DOHH2 (cell line): ENCODE measurements around the gene ZWINT.

ENCODE experiments used
- H3F3A ChIP-seq: fragments of 200-600 bp; sonication (generic), shearing (Covaris generic); 2 replicates; pipeline ENCODE4 v1.6.0; 2016; ENCODE audit warnings: antibody characterized with exemption, mild to moderate bottlenecking; ENCODE audit not compliant: control insufficient read depth, insufficient read depth
- H3K27ac ChIP-seq: fragments of 200-600 bp; sonication (generic); 2 replicates; pipeline ENCODE4 v1.5.1; 2014; ENCODE audit warnings: low read depth, mild to moderate bottlenecking, low read length, moderate library complexity
- H3K27me3 ChIP-seq: fragments of 200-600 bp; sonication (generic); 2 replicates; pipeline ENCODE4 v1.6.1; 2014; ENCODE audit warnings: mild to moderate bottlenecking, low read length, mixed read lengths; ENCODE audit not compliant: control insufficient read depth
- H3K36me3 ChIP-seq: fragments of 200-600 bp; sonication (generic); 2 replicates; pipeline ENCODE4 v1.6.1; 2014; ENCODE audit warnings: mild to moderate bottlenecking, low read length, moderate library complexity, mixed read lengths; ENCODE audit not compliant: control insufficient read depth
- H3K4me1 ChIP-seq: fragments of 200-600 bp; sonication (generic); 2 replicates; pipeline ENCODE4 v1.6.1; 2014; ENCODE audit warnings: mild to moderate bottlenecking, low read length, mixed read lengths; ENCODE audit not compliant: control insufficient read depth
- H3K4me2 ChIP-seq: fragments of 200-600 bp; sonication (generic); 2 replicates; pipeline ENCODE4 v1.6.0; 2014; ENCODE audit warnings: mild to moderate bottlenecking, low read length, moderate library complexity
- H3K4me3 ChIP-seq: fragments of 200-600 bp; sonication (generic); 2 replicates; pipeline ENCODE4 v1.5.1; 2014; ENCODE audit warnings: mild to moderate bottlenecking, low read length, mixed read lengths
- H3K79me2 ChIP-seq: fragments of 200-600 bp; sonication (generic); 2 replicates; pipeline ENCODE4 v1.6.1; 2014; ENCODE audit warnings: mild to moderate bottlenecking, low read length, mixed read lengths; ENCODE audit not compliant: control insufficient read depth
- H3K9me2 ChIP-seq: fragments of 200-600 bp; sonication (generic); replicated peaks from 2 replicates; pipeline ENCODE4 v1.6.1; 2014; ENCODE audit warnings: mild to moderate bottlenecking, low read length, mixed read lengths; ENCODE audit not compliant: control insufficient read depth
- H3K9me3 ChIP-seq: fragments of 200-600 bp; sonication (generic); 2 replicates; pipeline ENCODE4 v1.6.1; 2014; ENCODE audit warnings: antibody characterized with exemption, low read length, mixed read lengths; ENCODE audit not compliant: control insufficient read depth, insufficient read depth
- H4K20me1 ChIP-seq: fragments of 200-600 bp; sonication (generic); 2 replicates; pipeline ENCODE4 v1.6.0; 2014; ENCODE audit warnings: low read depth, mild to moderate bottlenecking, antibody characterized with exemption, low read length, moderate library complexity; ENCODE audit not compliant: control insufficient read depth, insufficient read depth
- CTCF ChIP-seq: fragments of 200-600 bp; sonication (generic); IDR thresholded peaks from one replicate; pipeline ENCODE4 v1.5.1; 2014; ENCODE audit warnings: antibody characterized with exemption, mild to moderate bottlenecking, low read depth, low read length; ENCODE audit not compliant: poor library complexity, severe bottlenecking
- EZH2phosphoT487 ChIP-seq: fragments of 200-600 bp; sonication (generic); IDR thresholded peaks from 2 replicates; pipeline ENCODE4 v1.6.1; 2017; ENCODE audit warnings: borderline replicate concordance, mild to moderate bottlenecking, antibody characterized with exemption, low read length, moderate library complexity, mixed read lengths

Gene ZWINT

GRCh38 chr10:56360967-56361612, at the start of gene ZWINT:
TSS of gene ZWINT (minus strand) at chr10:56361259. CDS start at chr10:56361236, 23 bp downstream.
- peaks cover 41% of the 10 kb centered on the region for H3K79me2 ChIP-seq
- no peak for TF ChIP-seq EZH2phosphoT487
- TF ChIP-seq CTCF: no peak

GRCh38 chr10:56383806-56384205, 22.7 kb upstream of the ZWINT start:
- Histone ChIP-seq H3K9me3 (no peaks in the 10 kb centered on the region), H3K4me1 (no peaks in the 10 kb centered on the region), H3K27ac (no peak overlapping the region), H3K9me2 (no peaks in the 10 kb centered on the region), H4K20me1 (no peaks in the 10 kb centered on the region), H3F3A (no peaks in the 10 kb centered on the region), H3K36me3 (no peaks in the 10 kb centered on the region), H3K79me2 (no peaks in the 10 kb centered on the region), H3K4me3 (no peak overlapping the region), H3K27me3 (no peaks in the 10 kb centered on the region), H3K4me2 (no peak overlapping the region)
- no peak for TF ChIP-seq CTCF
- TF ChIP-seq EZH2phosphoT487: no peak

More at GRCh38 chr10:56360967-56361612, at the start of gene ZWINT:
- Histone ChIP-seq H3K27ac (peak within 1 kb of the TSS; percentile 57), H3K36me3 (peaks cover 57% of the 10 kb centered on the region), H3K27me3 (no peaks in the 10 kb centered on the region), H3K9me2 (no peaks in the 10 kb centered on the region), H4K20me1 (no peaks in the 10 kb centered on the region), H3K4me3 (peak within 1 kb of the TSS; percentile 82), H3K4me1 (peaks cover 29% of the 10 kb centered on the region), H3K9me3 (no peaks in the 10 kb centered on the region), H3F3A (no peaks in the 10 kb centered on the region), H3K4me2 (peak within 1 kb of the TSS; percentile 94)

GRCh38 chr10:56370217-56371113, 9.4 kb upstream of the ZWINT start:
- no peaks in the 10 kb centered on the region for H3K4me1 ChIP-seq
- peaks cover 16% of the 10 kb centered on the region; the same call in 1 of the 2 replicates for H3K9me3 ChIP-seq
- H3K27ac ChIP-seq: no peak overlapping the region
- H3K4me2 ChIP-seq: no peak overlapping the region
- TF ChIP-seq CTCF (no peak), EZH2phosphoT487 (no peak)
- H3K79me2 ChIP-seq: no peaks in the 10 kb centered on the region
- no peaks in the 10 kb centered on the region for H3F3A ChIP-seq
- no peaks in the 10 kb centered on the region for H3K36me3 ChIP-seq
- H3K27me3 ChIP-seq: no peaks in the 10 kb centered on the region
- H3K9me2 ChIP-seq: no peaks in the 10 kb centered on the region
- H3K4me3 ChIP-seq: no peak overlapping the region
- no peaks in the 10 kb centered on the region for H4K20me1 ChIP-seq
